HG03575 (cell line): ENCODE results near the gene UBFD1.
"Not testable (repeated sequence)": the region's sequence is repeated elsewhere in the genome, so short reads cannot be mapped to it uniquely, and the experiment has no call there.

Experiments
- ATAC-seq: cut with Tn5 transposase; IDR thresholded peaks from one replicate; pipeline ENCODE4 v1.9.1; 2021; ENCODE audit not compliant: unreplicated experiment, insufficient number of reproducible peaks, low FRiP score; ENCODE audit errors: extremely low read depth

Gene UBFD1

DNA sequence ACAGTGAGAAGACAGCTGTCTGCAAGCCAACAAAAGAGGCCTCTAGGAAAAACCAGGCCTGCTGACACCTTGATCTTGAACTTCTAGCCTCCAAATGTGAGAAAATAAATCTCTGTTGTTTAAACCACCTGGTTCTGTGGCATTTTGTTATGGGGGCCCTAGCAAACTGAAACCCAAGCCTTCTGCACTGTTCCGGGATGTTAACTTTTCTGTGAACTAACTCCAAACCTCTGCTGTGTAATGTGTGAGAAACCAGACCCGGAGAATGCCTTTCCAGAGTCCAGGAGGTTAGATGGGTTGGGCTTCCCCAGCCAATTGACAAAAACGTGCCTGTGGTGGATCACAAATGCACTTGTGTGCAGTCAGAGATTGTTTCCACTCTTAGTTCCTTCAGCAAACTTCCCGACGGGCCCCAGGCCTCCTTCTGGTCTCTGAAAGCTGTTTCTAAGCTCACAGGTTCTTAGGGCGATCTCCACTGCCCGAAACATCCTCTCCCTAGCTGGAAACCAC lies 33.6 kb upstream of the UBFD1 start:
- no peak for ATAC-seq

DNA sequence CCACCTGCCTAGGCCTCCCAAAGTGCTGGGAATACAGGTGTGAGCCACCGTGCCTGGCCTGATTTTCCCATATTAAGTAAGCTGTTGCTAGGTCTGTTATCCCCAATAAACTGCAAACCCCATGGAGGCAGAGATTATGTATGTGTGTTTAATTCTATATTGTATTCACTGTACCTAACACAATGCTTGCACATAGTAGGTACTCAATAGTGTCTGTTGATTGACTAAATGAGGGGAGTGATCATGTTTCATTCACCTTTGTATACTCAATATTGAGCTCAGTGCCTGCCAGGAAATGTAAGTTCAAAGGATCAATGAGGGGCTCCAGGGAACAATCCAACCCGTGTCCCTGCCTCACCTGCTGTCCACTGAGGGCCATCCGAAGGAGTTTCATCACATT lies 32.6 kb upstream of the UBFD1 start:
- no peak for ATAC-seq

DNA sequence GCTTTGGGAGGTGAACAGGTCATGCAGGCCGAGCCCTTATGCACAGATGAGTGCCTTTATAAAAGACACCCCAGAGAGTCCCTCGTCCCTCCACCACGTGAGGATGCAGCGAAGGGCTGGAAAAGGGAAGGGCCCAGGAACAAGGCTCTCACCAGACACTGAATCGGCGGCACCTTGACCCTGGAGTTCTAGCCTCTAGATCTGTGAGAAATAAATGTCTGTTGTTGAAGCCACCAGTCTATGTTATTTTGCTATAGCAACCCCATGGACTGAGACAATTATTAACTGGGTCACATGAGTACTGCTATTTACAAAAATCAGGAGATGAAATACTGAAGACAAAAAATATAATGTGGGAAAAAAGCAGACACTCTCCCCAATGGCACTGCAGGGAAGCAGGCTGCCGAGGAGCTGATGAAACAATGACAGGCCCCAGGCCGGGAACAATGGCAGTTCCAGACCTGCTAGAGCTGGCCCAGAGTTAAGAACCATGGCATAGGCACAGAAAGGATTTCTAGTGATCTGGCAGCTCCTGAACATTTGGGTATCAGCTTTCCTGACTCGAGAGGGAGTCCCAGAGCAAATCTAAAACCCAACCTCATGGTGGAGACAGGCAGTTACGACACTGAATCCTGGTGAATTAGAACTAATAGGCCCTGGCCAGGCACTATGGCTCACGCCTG lies 29.4 kb upstream of the UBFD1 start:
- ATAC-seq, result no peak

- no peak for ATAC-seq
These were observed 28.8 kb upstream of the UBFD1 start for GRCh38 chr16:23528644-23529310.

- no peak for ATAC-seq
These were observed 27.5 kb upstream of the UBFD1 start for GRCh38 chr16:23530062-23530461.

GRCh38 chr16:23532448-23532847 lies 25.1 kb upstream of the UBFD1 start:
- ATAC-seq, result no peak

DNA sequence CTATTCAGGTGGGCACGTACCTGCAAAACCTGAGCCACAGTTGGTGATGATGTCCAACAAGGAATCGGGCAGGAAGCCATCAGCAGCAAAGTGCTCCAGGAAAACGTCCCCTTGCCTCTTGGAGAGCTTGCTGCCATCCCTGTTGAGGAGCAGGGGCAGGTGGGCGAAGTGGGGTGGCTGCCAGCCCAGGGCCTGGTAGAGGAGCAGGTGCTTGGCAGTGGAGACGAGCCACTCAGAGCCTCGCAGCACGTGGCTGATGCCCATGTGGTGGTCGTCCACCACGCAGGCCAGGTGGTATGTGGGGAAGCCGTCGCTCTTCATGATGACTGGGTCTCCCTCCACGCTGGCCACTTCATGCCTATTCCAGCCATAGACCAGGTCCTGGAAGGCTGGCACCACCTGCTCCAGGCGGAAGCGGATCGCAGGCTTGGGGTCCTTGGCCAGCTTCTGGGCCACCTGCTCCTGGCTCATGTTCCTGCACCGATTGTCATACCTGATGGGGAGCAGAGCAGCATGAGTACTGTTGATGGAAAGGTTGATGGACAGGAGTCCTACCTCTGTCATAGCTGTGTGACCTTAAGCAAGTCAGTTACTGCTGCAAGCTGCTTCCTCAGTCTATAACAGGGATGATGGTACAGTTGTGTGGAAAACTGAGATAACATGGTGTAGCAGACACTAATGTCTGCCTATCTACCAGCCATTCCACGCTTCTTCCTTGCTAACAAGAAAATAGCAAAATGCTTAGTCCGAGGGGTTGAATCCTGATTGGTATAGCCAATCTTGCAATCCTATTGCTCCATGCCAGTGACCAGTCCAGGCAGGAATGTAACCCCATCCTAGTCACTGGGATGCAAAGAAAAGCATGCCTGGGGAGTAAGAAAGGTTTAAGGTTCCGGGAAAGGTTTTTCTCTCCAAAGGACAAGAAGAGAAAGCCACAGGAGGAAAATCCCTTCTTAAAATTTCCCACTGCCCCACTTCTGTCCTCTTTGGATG lies 22.4 kb upstream of the UBFD1 start:
- no peak for ATAC-seq

DNA sequence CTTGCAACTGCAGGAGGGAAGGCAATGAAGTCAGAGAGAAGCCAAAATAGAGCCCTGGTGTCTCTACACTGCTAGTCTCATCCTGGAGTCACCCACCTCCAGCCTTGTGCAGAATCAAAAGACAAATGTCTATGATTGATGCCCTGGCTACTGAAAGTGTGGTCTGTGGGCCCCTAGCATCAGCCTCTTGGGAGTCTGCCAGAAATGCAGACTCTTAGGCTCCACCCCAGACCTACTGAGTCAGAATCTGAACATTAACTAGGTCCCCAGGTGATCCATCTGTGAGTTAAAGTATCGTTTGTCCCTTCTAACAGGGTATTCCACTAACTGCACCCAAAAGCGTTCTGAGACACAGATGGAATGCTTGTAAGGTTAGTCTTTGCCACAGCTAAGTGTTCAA lies 21.6 kb upstream of the UBFD1 start:
- no peak for ATAC-seq

GRCh38 chr16:23537390-23537789 lies 20.1 kb upstream of the UBFD1 start:
- no peak for ATAC-seq

DNA sequence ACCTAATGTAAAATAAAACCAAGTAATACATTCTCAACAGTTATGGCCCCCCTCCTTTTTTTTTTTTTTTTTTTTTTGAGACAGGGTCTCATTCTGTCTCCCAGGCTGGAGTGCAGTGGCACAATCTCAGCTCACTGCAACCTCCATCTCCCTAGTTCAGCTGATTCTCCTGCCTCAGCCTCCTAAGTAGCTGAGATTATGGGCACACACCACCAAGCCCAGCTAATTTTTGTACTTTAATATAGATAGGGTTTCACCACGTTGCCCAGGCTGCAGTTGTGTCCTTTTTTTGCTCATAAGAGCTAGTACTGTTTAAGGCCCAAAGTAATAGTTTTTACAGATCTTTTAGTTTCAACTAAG lies 18.6 kb upstream of the UBFD1 start:
- ATAC-seq, result no peak

- no peak for ATAC-seq
These were observed 17.3 kb upstream of the UBFD1 start for GRCh38 chr16:23539984-23540816.

DNA sequence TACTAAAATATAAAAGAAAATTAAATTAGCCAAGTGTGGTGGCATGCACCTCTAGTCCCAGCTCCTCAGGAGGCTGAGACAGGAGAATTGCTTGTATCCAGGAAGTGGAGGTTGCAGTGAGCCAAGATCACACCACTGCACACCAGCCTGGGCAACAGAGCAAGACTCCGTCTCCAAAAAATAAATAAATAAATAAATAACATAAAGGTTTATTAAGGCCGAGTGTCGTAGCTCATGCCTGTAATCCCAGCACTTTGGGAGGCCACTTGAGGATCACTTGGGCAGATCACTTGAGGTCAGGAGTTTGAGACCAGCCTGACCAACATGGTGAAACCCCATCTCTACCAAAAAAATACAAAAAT lies 16.7 kb upstream of the UBFD1 start:
- not testable (repeated sequence) for ATAC-seq

GRCh38 chr16:23544436-23544835 lies 13.1 kb upstream of the UBFD1 start:
- no peak for ATAC-seq

- no peak for ATAC-seq
These were observed 7.6 kb upstream of the UBFD1 start for GRCh38 chr16:23549938-23550337.

- ATAC-seq, result no peak
These were observed 5.4 kb upstream of the UBFD1 start for GRCh38 chr16:23552161-23552560.

DNA sequence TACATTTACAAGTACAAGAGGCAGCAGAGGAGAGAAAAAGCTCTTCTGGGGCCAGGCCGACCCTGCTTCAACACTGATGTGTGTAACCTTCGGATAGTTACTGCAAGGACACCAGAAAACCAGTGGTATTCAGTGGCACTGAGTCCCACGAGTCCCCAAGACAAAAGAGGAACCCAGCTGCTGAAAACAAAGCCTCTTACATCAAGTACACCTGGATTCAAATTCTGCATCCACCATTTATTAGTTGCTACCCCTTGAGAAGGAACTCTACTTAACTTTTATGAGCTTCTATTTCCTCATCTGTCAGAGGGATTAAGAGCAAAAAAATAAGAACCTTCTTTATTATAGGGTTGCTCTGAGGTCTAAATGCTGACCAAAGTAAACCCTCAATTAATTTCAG lies 3.0 kb upstream of the UBFD1 start:
- no peak for ATAC-seq

DNA sequence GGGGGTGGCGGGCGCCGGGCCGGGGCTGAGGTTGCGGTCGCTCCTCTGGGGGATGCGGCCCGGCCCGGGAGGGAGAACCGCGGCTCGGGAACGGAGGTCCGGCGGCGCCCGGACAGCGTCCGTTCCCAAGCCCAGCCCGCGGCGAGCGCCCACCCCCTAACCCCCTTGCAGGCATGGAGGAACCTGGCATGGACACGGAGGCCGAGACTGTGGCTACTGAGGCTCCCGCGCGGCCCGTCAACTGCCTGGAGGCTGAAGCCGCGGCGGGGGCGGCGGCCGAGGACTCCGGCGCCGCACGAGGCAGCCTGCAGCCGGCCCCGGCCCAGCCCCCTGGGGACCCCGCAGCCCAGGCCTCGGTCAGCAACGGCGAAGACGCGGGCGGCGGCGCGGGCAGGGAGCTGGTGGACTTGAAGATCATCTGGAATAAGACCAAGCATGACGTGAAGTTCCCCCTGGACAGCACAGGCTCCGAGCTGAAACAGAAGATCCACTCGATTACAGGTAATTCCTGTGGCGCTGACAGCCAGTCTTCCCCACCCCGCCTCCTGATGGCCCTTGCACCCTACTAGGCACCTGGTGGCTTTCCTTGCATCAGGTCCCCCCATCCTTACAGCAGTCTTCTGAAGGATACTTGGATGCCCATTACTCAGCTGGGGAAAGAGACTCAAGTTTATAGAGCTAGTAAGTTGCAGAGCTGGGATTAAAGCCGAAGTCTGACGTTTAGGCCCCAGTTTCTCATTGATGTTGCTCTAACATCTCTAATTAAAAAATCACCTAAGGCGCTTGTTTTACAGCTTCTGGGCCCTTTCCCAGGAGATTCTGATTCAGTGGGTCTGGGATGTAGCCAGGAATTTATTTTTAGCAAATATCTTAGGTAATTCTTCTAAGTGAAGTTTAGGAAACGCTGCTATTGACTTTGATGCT lies 514 bp downstream of the UBFD1 start:
- no peak for ATAC-seq

GRCh38 chr16:23561586-23561985 lies 4.1 kb downstream of the UBFD1 start:
- ATAC-seq, result no peak
